Parathyroid adenoma (tissue), 2 donors: ENCODE data around the gene DMAC2L.

ENCODE experiments used
- H2AFZ ChIP-seq: fragments of 300-600 bp; sonication (generic); one replicate; pipeline ENCODE4 v1.7.0; 2017; ENCODE audit warnings: antibody characterized with exemption, mild to moderate bottlenecking
- H3K27ac ChIP-seq: fragments of 300-600 bp; sonication (generic); one replicate; pipeline ENCODE4 v1.7.0; 2017
- H3K27me3 ChIP-seq: fragments of 300-600 bp; sonication (generic); one replicate; pipeline ENCODE4 v1.7.0; 2017; ENCODE audit warnings: low read length; ENCODE audit not compliant: control insufficient read depth, insufficient read depth
- H3K36me3 ChIP-seq: fragments of 300-600 bp; sonication (generic); one replicate; pipeline ENCODE4 v1.7.0; 2017; ENCODE audit warnings: low read length; ENCODE audit not compliant: control insufficient read depth, insufficient read depth
- H3K4me1 ChIP-seq: fragments of 300-600 bp; sonication (generic); one replicate; pipeline ENCODE4 v1.7.0; 2017; ENCODE audit warnings: control low read depth
- H3K4me2 ChIP-seq: fragments of 300-600 bp; sonication (generic); one replicate; pipeline ENCODE4 v1.7.0; 2017; ENCODE audit warnings: low read length
- H3K4me3 ChIP-seq: fragments of 300-600 bp; sonication (generic); one replicate; pipeline ENCODE4 v1.7.0; 2017; ENCODE audit warnings: low read depth, low read length
- H3K79me2 ChIP-seq: fragments of 300-600 bp; sonication (generic); one replicate; pipeline ENCODE4 v1.7.0; 2017; ENCODE audit warnings: control low read depth
- H3K9ac ChIP-seq: fragments of 300-600 bp; sonication (generic); one replicate; pipeline ENCODE4 v1.7.0; 2017; ENCODE audit warnings: mild to moderate bottlenecking
- H3K9me3 ChIP-seq: fragments of 300-600 bp; sonication (generic); one replicate; pipeline ENCODE4 v1.7.0; 2017; ENCODE audit warnings: low read length; ENCODE audit not compliant: control insufficient read depth
- CTCF ChIP-seq: fragments of 300-600 bp; sonication (generic); IDR thresholded peaks from one replicate; pipeline ENCODE4 v1.7.0; 2017; ENCODE audit warnings: antibody characterized with exemption, mild to moderate bottlenecking
- donor health status: primary hyperparathyroidism.

The DMAC2L gene

GRCh38 chr14:50334211-50334610 lies 22.1 kb downstream of the DMAC2L start:
- Histone ChIP-seq H3K36me3 (no peaks in the 10 kb centered on the region), H3K27ac (no peak overlapping the region), H2AFZ (no peak overlapping the region), H3K4me2 (no peak overlapping the region), H3K79me2 (no peaks in the 10 kb centered on the region), H3K4me1 (no peaks in the 10 kb centered on the region), H3K4me3 (no peak overlapping the region), H3K27me3 (no peaks in the 10 kb centered on the region), H3K9ac (no peak overlapping the region), H3K9me3 (no peaks in the 10 kb centered on the region)
- no peak for TF ChIP-seq CTCF

- Histone ChIP-seq H3K27me3 (no peaks in the 10 kb centered on the region), H3K4me1 (no peaks in the 10 kb centered on the region), H3K9me3 (no peaks in the 10 kb centered on the region), H3K9ac (no peak overlapping the region), H3K4me3 (no peak overlapping the region), H2AFZ (no peak overlapping the region), H3K79me2 (no peaks in the 10 kb centered on the region), H3K27ac (peak overlapping the region; percentile 30), H3K4me2 (no peak overlapping the region), H3K36me3 (no peaks in the 10 kb centered on the region)
- no peak for TF ChIP-seq CTCF
These were observed 23.3 kb downstream of the DMAC2L start for GRCh38 chr14:50335389-50335788.

GRCh38 chr14:50335989-50336824 lies 24.1 kb downstream of the DMAC2L start:
- Histone ChIP-seq H3K27me3 (no peaks in the 10 kb centered on the region), H3K9ac (no peak overlapping the region), H3K9me3 (no peaks in the 10 kb centered on the region), H3K36me3 (no peaks in the 10 kb centered on the region), H3K79me2 (no peaks in the 10 kb centered on the region), H3K4me3 (no peak overlapping the region), H2AFZ (no peak overlapping the region), H3K27ac (peak overlapping the region; percentile 30), H3K4me2 (no peak overlapping the region), H3K4me1 (no peaks in the 10 kb centered on the region)
- no peak for TF ChIP-seq CTCF

- H2AFZ ChIP-seq = no peak overlapping the region
- H3K4me2 ChIP-seq = no peak overlapping the region
- no peaks in the 10 kb centered on the region for H3K9me3 ChIP-seq
- no peaks in the 10 kb centered on the region for H3K36me3 ChIP-seq
- no peak overlapping the region for H3K27ac ChIP-seq
- H3K4me3 ChIP-seq = no peak overlapping the region
- no peak overlapping the region for H3K9ac ChIP-seq
- H3K4me1 ChIP-seq = no peaks in the 10 kb centered on the region
- no peak for TF ChIP-seq CTCF
- H3K27me3 ChIP-seq = no peaks in the 10 kb centered on the region
- H3K79me2 ChIP-seq = no peaks in the 10 kb centered on the region
These were observed 26.5 kb downstream of the DMAC2L start for GRCh38 chr14:50338587-50338986.
